ENCODE measurements around the gene SAFB.

The SAFB gene

GRCh38 chr19:5672708-5673459, 50.0 kb downstream of the SAFB start:
- no peak overlapping the region for H3K4me3 ChIP-seq (replicated peaks; ENCODE audit: low read depth, low read length)
- no peak for DNase-seq (ENCODE audit: low read depth)
- TF ChIP-seq CTCF (IDR thresholded peaks at IDR 0.05; ENCODE audit: low read length, missing control alignments), result no peak

- no peak for DNase-seq (ENCODE audit: low read depth)
- H3K4me3 ChIP-seq (replicated peaks; ENCODE audit: low read depth, low read length), result no peak overlapping the region
- TF ChIP-seq CTCF (IDR thresholded peaks at IDR 0.05; ENCODE audit: low read length, missing control alignments), result no peak
Measured at GRCh38 chr19:5673752-5674151, 50.9 kb downstream of the SAFB start.

GRCh38 chr19:5674714-5675113, 51.8 kb downstream of the SAFB start:
- no peak overlapping the region for H3K4me3 ChIP-seq (replicated peaks; ENCODE audit: low read depth, low read length)
- DNase-seq (ENCODE audit: low read depth), result no peak
- no peak for TF ChIP-seq CTCF (IDR thresholded peaks at IDR 0.05; ENCODE audit: low read length, missing control alignments)

- no peak overlapping the region for H3K4me3 ChIP-seq (replicated peaks; ENCODE audit: low read depth, low read length)
- no peak for TF ChIP-seq CTCF (IDR thresholded peaks at IDR 0.05; ENCODE audit: low read length, missing control alignments)
- no peak for DNase-seq (ENCODE audit: low read depth)
Measured at GRCh38 chr19:5676105-5676771, 53.4 kb downstream of the SAFB start.

- no peak for TF ChIP-seq CTCF (IDR thresholded peaks at IDR 0.05; ENCODE audit: low read length, missing control alignments)
- H3K4me3 ChIP-seq (replicated peaks; ENCODE audit: low read depth, low read length), result no peak overlapping the region
- DNase-seq (ENCODE audit: low read depth), result no peak
Measured at GRCh38 chr19:5676772-5677105, 53.9 kb downstream of the SAFB start.

- no peak for TF ChIP-seq CTCF (IDR thresholded peaks at IDR 0.05; ENCODE audit: low read length, missing control alignments)
- H3K4me3 ChIP-seq (replicated peaks; ENCODE audit: low read depth, low read length), result no peak overlapping the region
- no peak for DNase-seq (ENCODE audit: low read depth)
Measured at GRCh38 chr19:5677136-5677535, 54.3 kb downstream of the SAFB start.

GRCh38 chr19:5677580-5677979, 54.7 kb downstream of the SAFB start:
- no peak for TF ChIP-seq CTCF (IDR thresholded peaks at IDR 0.05; ENCODE audit: low read length, missing control alignments)
- H3K4me3 ChIP-seq (replicated peaks; ENCODE audit: low read depth, low read length), result no peak overlapping the region
- no peak for DNase-seq (ENCODE audit: low read depth)

Measured in fibroblast of pulmonary artery (primary cell).